Ishikawa (cell line): Measurements from ENCODE around the gene PROS1.
A peak's percentile ranks its signal among the peaks of the same experiment; 100 is the strongest.

Experiments used
- CEBPB ChIP-seq: IDR thresholded peaks from 2 replicates; pipeline ENCODE4 v1.6.1; 2012
- CREB1 ChIP-seq: IDR thresholded peaks from 2 replicates; pipeline ENCODE4 v1.6.1; 2012; ENCODE audit warnings: low read depth
- EGR1 ChIP-seq: IDR thresholded peaks from 2 replicates; pipeline ENCODE4 v1.6.1; 2012
- EP300 ChIP-seq: IDR thresholded peaks from 2 replicates; pipeline ENCODE4 v1.6.1; 2012; ENCODE audit warnings: borderline replicate concordance
- FOXM1 ChIP-seq: IDR thresholded peaks from 2 replicates; pipeline ENCODE4 v1.6.1; 2012; ENCODE audit warnings: low read depth, borderline replicate concordance
- NFIC ChIP-seq: IDR thresholded peaks from 2 replicates; pipeline ENCODE4 v1.6.1; 2012
- RAD21 ChIP-seq: IDR thresholded peaks from 2 replicates; pipeline ENCODE4 v1.6.1; 2012; ENCODE audit warnings: low read depth
- TAF1 ChIP-seq: IDR thresholded peaks from 2 replicates; pipeline ENCODE4 v1.6.1; 2012; ENCODE audit warnings: low read depth, mild to moderate bottlenecking
- TCF12 ChIP-seq: IDR thresholded peaks from 2 replicates; pipeline ENCODE4 v1.6.1; 2012; ENCODE audit warnings: low read depth
- TEAD4 ChIP-seq: IDR thresholded peaks from 2 replicates; pipeline ENCODE4 v1.6.1; 2012
- YY1 ChIP-seq: IDR thresholded peaks from 2 replicates; pipeline ENCODE4 v1.6.1; 2012; ENCODE audit warnings: low read depth
- ZBTB7A ChIP-seq: IDR thresholded peaks from 2 replicates; pipeline ENCODE4 v1.6.1; 2012; ENCODE audit warnings: low read depth
- TF ChIP-seq, protein P1 (sequence below): IDR thresholded peaks from 2 replicates; pipeline ENCODE4 v1.6.1; 2012
- TF ChIP-seq, protein P2 (sequence below): IDR thresholded peaks from 2 replicates; pipeline ENCODE4 v1.6.1; 2012; ENCODE audit warnings: low read depth, mild to moderate bottlenecking
- TF ChIP-seq, protein P3 (sequence below): IDR thresholded peaks from 2 replicates; pipeline ENCODE4 v1.6.1; 2012

The PROS1 gene

DNA sequence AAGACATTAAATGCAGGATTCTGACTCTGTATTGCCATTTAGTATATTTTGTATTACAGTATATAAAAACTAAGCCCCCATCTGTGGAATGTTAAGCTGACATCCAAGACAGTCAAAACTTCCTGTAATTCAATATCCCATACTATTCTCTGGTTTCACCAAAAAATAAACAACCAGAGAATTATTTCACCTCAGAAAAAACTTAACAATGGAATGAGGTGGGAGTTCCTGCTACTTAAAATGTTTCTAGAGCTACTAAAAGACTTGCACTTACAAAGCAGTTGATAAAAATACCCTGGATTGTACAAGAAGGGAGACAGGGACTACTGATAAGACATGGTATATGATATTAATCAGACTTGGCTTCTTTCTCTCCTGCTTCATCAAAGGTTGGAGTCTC lies 14.6 kb upstream of the PROS1 start:
- TF ChIP-seq TEAD4 (0 out of 2 replicates have a peak, but pooled peaks have one; percentile 12), YY1 (no peak)

DNA sequence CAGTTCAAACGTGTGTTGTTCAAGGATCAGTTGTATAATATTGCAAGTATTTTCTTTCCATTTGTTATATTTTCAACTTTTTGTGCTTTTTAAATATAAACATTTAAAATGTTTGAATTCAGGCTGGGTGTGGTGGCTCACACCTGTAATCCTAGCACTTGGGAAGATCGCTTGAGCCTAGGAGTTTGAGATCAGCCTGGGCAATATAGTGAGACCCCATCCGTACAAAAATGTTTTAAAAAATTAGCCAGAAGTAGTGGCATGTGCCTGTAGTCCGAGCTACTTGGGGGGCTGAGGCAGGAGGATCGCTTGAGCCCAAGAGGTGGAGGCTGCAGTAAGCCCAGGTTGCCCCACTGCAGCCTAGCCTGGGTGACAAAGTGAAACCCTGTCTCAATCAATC lies 10.9 kb upstream of the PROS1 start:
- TF ChIP-seq TCF12 (no peak), TEAD4 (no peak), TAF1 (no peak), ZBTB7A (no peak), EP300 (no peak)
- TF ChIP-seq, protein P1, sequence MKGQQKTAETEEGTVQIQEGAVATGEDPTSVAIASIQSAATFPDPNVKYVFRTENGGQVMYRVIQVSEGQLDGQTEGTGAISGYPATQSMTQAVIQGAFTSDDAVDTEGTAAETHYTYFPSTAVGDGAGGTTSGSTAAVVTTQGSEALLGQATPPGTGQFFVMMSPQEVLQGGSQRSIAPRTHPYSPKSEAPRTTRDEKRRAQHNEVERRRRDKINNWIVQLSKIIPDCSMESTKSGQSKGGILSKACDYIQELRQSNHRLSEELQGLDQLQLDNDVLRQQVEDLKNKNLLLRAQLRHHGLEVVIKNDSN = no peak
- TF ChIP-seq, protein P2, sequence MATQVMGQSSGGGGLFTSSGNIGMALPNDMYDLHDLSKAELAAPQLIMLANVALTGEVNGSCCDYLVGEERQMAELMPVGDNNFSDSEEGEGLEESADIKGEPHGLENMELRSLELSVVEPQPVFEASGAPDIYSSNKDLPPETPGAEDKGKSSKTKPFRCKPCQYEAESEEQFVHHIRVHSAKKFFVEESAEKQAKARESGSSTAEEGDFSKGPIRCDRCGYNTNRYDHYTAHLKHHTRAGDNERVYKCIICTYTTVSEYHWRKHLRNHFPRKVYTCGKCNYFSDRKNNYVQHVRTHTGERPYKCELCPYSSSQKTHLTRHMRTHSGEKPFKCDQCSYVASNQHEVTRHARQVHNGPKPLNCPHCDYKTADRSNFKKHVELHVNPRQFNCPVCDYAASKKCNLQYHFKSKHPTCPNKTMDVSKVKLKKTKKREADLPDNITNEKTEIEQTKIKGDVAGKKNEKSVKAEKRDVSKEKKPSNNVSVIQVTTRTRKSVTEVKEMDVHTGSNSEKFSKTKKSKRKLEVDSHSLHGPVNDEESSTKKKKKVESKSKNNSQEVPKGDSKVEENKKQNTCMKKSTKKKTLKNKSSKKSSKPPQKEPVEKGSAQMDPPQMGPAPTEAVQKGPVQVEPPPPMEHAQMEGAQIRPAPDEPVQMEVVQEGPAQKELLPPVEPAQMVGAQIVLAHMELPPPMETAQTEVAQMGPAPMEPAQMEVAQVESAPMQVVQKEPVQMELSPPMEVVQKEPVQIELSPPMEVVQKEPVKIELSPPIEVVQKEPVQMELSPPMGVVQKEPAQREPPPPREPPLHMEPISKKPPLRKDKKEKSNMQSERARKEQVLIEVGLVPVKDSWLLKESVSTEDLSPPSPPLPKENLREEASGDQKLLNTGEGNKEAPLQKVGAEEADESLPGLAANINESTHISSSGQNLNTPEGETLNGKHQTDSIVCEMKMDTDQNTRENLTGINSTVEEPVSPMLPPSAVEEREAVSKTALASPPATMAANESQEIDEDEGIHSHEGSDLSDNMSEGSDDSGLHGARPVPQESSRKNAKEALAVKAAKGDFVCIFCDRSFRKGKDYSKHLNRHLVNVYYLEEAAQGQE = no peak

DNA sequence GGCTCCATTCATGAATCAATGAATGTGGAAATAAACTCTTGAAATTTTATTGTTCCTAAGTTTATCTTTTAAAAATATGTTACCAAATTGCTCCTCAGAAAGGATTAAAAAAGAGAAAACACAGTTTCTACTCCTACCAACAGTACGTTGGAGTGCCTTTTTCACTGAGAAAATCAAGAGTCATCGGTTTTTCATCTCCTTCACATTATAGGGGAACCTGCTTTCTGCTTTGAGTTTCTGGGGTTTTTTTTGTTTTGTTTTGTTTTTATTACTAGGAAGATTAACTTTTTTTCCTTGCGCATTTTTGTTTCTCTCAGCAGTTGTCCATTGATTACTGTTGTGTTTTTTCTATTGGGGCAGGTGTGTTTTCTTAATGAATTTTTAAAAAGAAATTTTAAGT lies 9.7 kb upstream of the PROS1 start:
- no peak for TF ChIP-seq NFIC
- no peak for TF ChIP-seq CREB1
- no peak for TF ChIP-seq ZBTB7A
- TF ChIP-seq, protein P3, sequence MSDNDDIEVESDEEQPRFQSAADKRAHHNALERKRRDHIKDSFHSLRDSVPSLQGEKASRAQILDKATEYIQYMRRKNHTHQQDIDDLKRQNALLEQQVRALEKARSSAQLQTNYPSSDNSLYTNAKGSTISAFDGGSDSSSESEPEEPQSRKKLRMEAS = no peak
- no peak for TF ChIP-seq EGR1
- TF ChIP-seq, protein P1 = no peak
- TF ChIP-seq FOXM1 = no peak
- TF ChIP-seq, protein P2 = no peak
- TF ChIP-seq TAF1 = no peak
- no peak for TF ChIP-seq RAD21
- TF ChIP-seq YY1 = no peak
- TF ChIP-seq TEAD4 = no peak

DNA sequence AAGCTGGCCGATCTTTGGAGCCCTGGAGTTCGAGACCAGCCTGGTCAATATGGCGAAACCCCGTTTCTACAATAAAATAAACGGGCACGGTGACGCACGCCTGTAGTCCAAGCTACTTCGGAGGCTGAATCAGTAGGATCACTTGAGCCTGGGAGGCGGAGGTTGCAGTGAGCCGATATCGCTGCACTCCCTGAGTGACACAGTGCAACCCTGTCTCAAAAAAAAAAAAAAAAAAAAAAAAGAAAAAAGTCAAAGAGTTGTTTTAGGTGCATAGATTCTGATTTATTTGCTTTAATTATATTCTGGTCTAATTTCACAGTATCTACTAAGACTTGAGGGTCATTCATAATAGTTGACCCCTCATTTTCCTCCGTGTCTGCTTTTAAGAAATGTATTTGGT lies 8.0 kb upstream of the PROS1 start:
- TF ChIP-seq EP300 (no peak), NFIC (no peak), RAD21 (no peak), TCF12 (no peak), FOXM1 (no peak), CEBPB (no peak), ZBTB7A (no peak), YY1 (no peak), TEAD4 (no peak), CREB1 (no peak), EGR1 (no peak), TAF1 (no peak)
- TF ChIP-seq, protein P3 = no peak
- TF ChIP-seq, protein P1 = no peak
- TF ChIP-seq, protein P2 = no peak

DNA sequence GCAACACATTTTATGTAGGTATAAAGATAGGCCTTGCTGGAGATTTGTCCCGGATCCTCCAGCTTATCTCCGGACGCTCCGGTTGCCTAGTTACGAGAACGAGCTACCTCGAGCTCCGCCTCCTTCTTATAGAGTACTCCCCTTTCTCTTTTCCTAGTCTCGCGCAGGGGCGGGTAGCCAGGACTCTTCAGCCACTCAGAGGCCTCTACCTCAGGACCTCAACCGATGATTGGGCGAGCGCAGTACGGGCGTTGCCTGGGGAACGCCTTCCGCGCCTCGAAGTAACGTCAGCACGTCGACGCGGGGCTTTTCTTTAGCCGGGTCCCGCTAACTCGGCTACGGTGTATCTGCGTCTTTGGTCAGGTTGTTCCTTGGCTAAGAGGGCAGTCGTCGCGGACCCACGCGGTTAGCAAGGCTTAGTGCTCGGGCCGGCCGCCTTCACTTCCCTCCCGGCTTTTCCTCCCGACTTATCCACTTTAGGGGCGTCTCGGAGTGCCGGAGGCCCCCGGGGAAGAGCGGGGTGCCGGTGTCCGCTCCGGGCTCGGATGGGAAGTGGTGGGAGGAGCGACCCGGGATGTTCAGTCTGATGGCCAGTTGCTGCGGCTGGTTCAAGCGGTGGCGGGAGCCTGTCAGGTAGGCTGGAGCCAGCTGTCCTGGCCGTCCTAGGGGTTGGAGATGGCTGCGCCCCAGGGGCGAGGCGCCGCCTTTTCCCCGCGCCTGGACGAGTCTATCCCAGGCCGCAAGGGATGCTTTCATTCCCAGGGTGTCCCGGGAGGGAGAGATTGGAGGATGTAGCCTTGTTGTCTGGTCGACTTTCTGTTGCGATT lies 6.4 kb upstream of the PROS1 start, which contains the start of gene ARL13B:
ARL13B (plus strand) TSS at position 306 of the 827 bp plus-strand sequence; CDS start at position 575, 269 bp downstream.
- TF ChIP-seq TAF1 (peak; percentile 48), CREB1 (peak; percentile 76), FOXM1 (no peak)
- TF ChIP-seq, protein P3 = peak; percentile 61
